IMR-90 (cell line): Measurements from ENCODE around the gene TM7SF3. TPM values are rescaled to one million over a fixed set of nuclear protein-coding genes. Genes with fewer than 3 reads are reported as not detected.

Experiments used
- ATAC-seq: fragments of 200-7000 bp; cut with Tn5 transposase; 2 replicates; pipeline ENCODE4 v1.9.1; 2020; ENCODE audit warnings: low read depth, mild to moderate bottlenecking, moderate library complexity
- BruUV-seq: library from RNA; stranded (reverse); fragments of 400-500 nt; replicated peaks from 2 replicates; lab custom pipeline; 2021; lab: Mats Ljungman, UMichigan
- CTCF ChIA-PET: fragments of 300-600 bp; formaldehyde crosslinking; extraction: SDS; loops from one replicate; lab custom pipeline; 2021; ENCODE audit warnings: antibody characterized with exemption; lab: Yijun Ruan, JAX
- POLR2A ChIA-PET: fragments of 300-600 bp; sonication (Branson Sonifier 250); formaldehyde crosslinking; loops from one replicate; lab custom pipeline; 2022; ENCODE audit warnings: antibody characterized with exemption; ENCODE audit not compliant: unreplicated experiment; lab: Charles Lee
- DNase-seq: peaks from one replicate; pipeline ENCODE4 v3.0.0; 2013
- H2AFZ ChIP-seq: replicated peaks from 2 replicates; pipeline ENCODE3; 2013; ENCODE audit warnings: low read length, mild to moderate bottlenecking; ENCODE audit not compliant: poor library complexity
- H2AK5ac ChIP-seq: 2 replicates; pipeline ENCODE4 v1.6.1; 2013; ENCODE audit warnings: low read depth, low read length, inconsistent platforms
- H2AK9ac ChIP-seq: replicated peaks from 2 replicates; pipeline ENCODE3; 2013; ENCODE audit warnings: mild to moderate bottlenecking, low read depth, low read length, moderate library complexity; ENCODE audit not compliant: poor library complexity
- H2BK120ac ChIP-seq: 2 replicates; pipeline ENCODE4 v1.6.1; 2013; ENCODE audit warnings: low read depth, low read length, inconsistent platforms
- H2BK15ac ChIP-seq: 3 replicates; pipeline ENCODE4 v1.6.1; 2013; ENCODE audit warnings: low read depth, low read length, inconsistent platforms
- H2BK20ac ChIP-seq: 2 replicates; pipeline ENCODE4 v1.6.1; 2013; ENCODE audit warnings: low read depth, mild to moderate bottlenecking, inconsistent platforms, low read length, moderate library complexity
- H2BK5ac ChIP-seq: 2 replicates; pipeline ENCODE4 v1.6.1; 2013; ENCODE audit warnings: mild to moderate bottlenecking, low read depth, low read length, inconsistent platforms; ENCODE audit not compliant: poor library complexity, severe bottlenecking
- H3K14ac ChIP-seq: replicated peaks from 2 replicates; pipeline ENCODE4 v1.6.1; 2013; ENCODE audit warnings: low read depth, low read length, inconsistent platforms
- H3K18ac ChIP-seq: 2 replicates; pipeline ENCODE4 v1.6.1; 2013; ENCODE audit warnings: low read depth, low read length, control low read depth
- H3K23ac ChIP-seq: 2 replicates; pipeline ENCODE4 v1.6.1; 2013; ENCODE audit warnings: low read depth, low read length, inconsistent platforms
- H3K27ac ChIP-seq: 2 replicates; pipeline ENCODE4 v1.5.1; 2013; ENCODE audit warnings: mild to moderate bottlenecking, control low read depth, low read length; ENCODE audit not compliant: insufficient read depth
- H3K27me3 ChIP-seq: 2 replicates; pipeline ENCODE4 v1.6.1; 2013; ENCODE audit warnings: low read length; ENCODE audit not compliant: control insufficient read depth, insufficient read depth
- H3K36me3 ChIP-seq: 2 replicates; pipeline ENCODE4 v1.6.1; 2013; ENCODE audit warnings: low read length, mixed read lengths; ENCODE audit not compliant: control insufficient read depth, insufficient read depth
- H3K4ac ChIP-seq: 2 replicates; pipeline ENCODE4 v1.6.1; 2013; ENCODE audit warnings: low read depth, low read length, inconsistent platforms
- H3K4me1 ChIP-seq: 2 replicates; pipeline ENCODE4 v1.6.1; 2013; ENCODE audit warnings: low read length, mixed read lengths; ENCODE audit not compliant: control insufficient read depth, insufficient read depth
- H3K4me2 ChIP-seq: 2 replicates; pipeline ENCODE4 v1.6.1; 2013; ENCODE audit warnings: low read depth, mild to moderate bottlenecking, control low read depth, low read length, moderate library complexity
- H3K4me3 ChIP-seq: 2 replicates; pipeline ENCODE4 v1.5.1; 2013; ENCODE audit warnings: low read depth, mild to moderate bottlenecking, control low read depth, low read length, moderate library complexity; ENCODE audit not compliant: insufficient read depth
- H3K56ac ChIP-seq: 2 replicates; pipeline ENCODE4 v1.6.1; 2013; ENCODE audit warnings: low read length, inconsistent platforms; ENCODE audit not compliant: insufficient read depth; ENCODE audit errors: extremely low read depth
- H3K79me1 ChIP-seq, 2 experiments: 2 replicates each; pipeline ENCODE4 v1.6.1; 2013; ENCODE audit warnings: low read length in 2 of 2, inconsistent platforms in 1 of 2, low read depth in 1 of 2
- H3K9ac ChIP-seq: 2 replicates; pipeline ENCODE4 v1.6.1; 2013; ENCODE audit warnings: low read depth, low read length, control low read depth
- H3K9me1 ChIP-seq: 2 replicates; pipeline ENCODE4 v1.6.1; 2013; ENCODE audit warnings: low read length, inconsistent platforms; ENCODE audit not compliant: insufficient read depth
- H3K9me3 ChIP-seq: 2 replicates; pipeline ENCODE4 v1.6.1; 2013; ENCODE audit warnings: low read length; ENCODE audit not compliant: control insufficient read depth, insufficient read depth
- H4K20me1 ChIP-seq: 2 replicates; pipeline ENCODE4 v1.6.1; 2013; ENCODE audit warnings: low read length, inconsistent platforms; ENCODE audit not compliant: insufficient read depth
- H4K5ac ChIP-seq: 2 replicates; pipeline ENCODE4 v1.6.1; 2013; ENCODE audit warnings: mild to moderate bottlenecking, low read depth, low read length, control low read depth
- H4K8ac ChIP-seq, 2 experiments: 2 replicates each; pipeline ENCODE4 v1.6.1; 2013; ENCODE audit warnings: low read depth in 2 of 2, low read length in 2 of 2, control low read depth in 1 of 2, inconsistent platforms in 1 of 2
- H4K91ac ChIP-seq: 2 replicates; pipeline ENCODE4 v1.6.1; 2013; ENCODE audit warnings: low read depth, low read length, inconsistent platforms; ENCODE audit not compliant: insufficient read depth
- CHD1 ChIP-seq: IDR thresholded peaks from 2 replicates; pipeline ENCODE4 v1.6.1; 2012; ENCODE audit warnings: low read depth, low read length, improper control_type of control experiment
- CTCF ChIP-seq: conservative IDR thresholded peaks from 2 replicates; pipeline ENCODE4 v1.5.1; 2012; ENCODE audit warnings: mild to moderate bottlenecking, low read depth, low read length, improper control_type of control experiment
- FOS ChIP-seq: fragments of 150-350 bp; IDR thresholded peaks from 2 replicates; pipeline ENCODE4 v1.6.1; 2016; ENCODE audit warnings: low read depth, low read length
- MXI1 ChIP-seq: IDR thresholded peaks from 2 replicates; pipeline ENCODE4 v1.6.1; 2012; ENCODE audit warnings: low read depth, mild to moderate bottlenecking, low read length, moderate library complexity, borderline replicate concordance
- RCOR1 ChIP-seq: IDR thresholded peaks from 2 replicates; pipeline ENCODE4 v1.6.1; 2012; ENCODE audit warnings: mild to moderate bottlenecking, low read length, improper control_type of control experiment; ENCODE audit not compliant: insufficient replicate concordance
- RFX5 ChIP-seq: IDR thresholded peaks from 2 replicates; pipeline ENCODE4 v1.8.0; 2012; ENCODE audit warnings: low read depth, mild to moderate bottlenecking, low read length, moderate library complexity
- SMC3 ChIP-seq: fragments of 150-350 bp; IDR thresholded peaks from 2 replicates; pipeline ENCODE4 v1.6.1; 2016; ENCODE audit warnings: low read depth, mild to moderate bottlenecking, antibody characterized with exemption, low read length, moderate library complexity
- WGBS, 2 experiments: methylation state at CpG; one replicate each; pipeline versions ENCODE4 v1.1.5 to v1.1.7; 2013; ENCODE audit warnings: missing lambda C conversion rate in 2 of 2; ENCODE audit not compliant: insufficient read length in 1 of 2; ENCODE audit errors: extremely low coverage in 2 of 2; 5-methylcytosine and 5-hydroxymethylcytosine counted together
- dilution Hi-C: fragments of 300-500 bp; cut with HindIII; formaldehyde crosslinking; loops from one replicate; pipeline ENCODE4 v1.14.3; 2018; ENCODE audit warnings: low sequenced_read_pairs; ENCODE audit not compliant: unreplicated experiment
- in situ Hi-C: fragments of 300-500 bp; cut with MboI; formaldehyde crosslinking; loops from 3 replicates; pipeline ENCODE4 v1.14.3; 2019; ENCODE audit warnings: low sequenced_read_pairs, inconsistent platforms, mixed read lengths
- intact Hi-C: fragments of 100-400 bp; cut with micrococcal nuclease; formaldehyde crosslinking; loops from 2 replicates; pipeline ENCODE4 v1.10.0; 2022
- polyA plus RNA-seq, 3 experiments: library from polyadenylated mRNA; depleted of rRNA; stranded (reverse); fragments of >200 nt; gene quantifications; 2 replicates each; pipeline ENCODE4 v1.2.3, GENCODE V29; 2012; ENCODE audit warnings: low replicate concordance in 1 of 3
- total RNA-seq: library from RNA; depleted of rRNA; stranded (reverse); fragments of >200 nt; gene quantifications from 2 replicates; pipeline ENCODE4 v1.2.3, GENCODE V29; 2012

Gene TM7SF3
- total and polyA plus RNA-seq, 2 of the 4 experiments (the other 2 are of a cell fraction): 35.3 to 46.6 TPM

GRCh38 chr12:27001663-27002062 lies 12.5 kb downstream of the TM7SF3 start:
- H3K36me3 ChIP-seq: 0 out of 2 replicates have a peak, but pooled peaks cover 3% of the 10 kb centered on the region

More at GRCh38 chr12:27001663-27002062, 12.5 kb downstream of the TM7SF3 start:
- in situ Hi-C loops: no loop called here
- Histone ChIP-seq H3K4ac (no peak overlapping the region), H4K8ac (no peak overlapping the region), H3K79me1 (peaks cover 6 to 22% of the 10 kb centered on the region in 2 experiments), H3K18ac (no peak overlapping the region), H4K5ac (no peak overlapping the region), H2AFZ (no peak overlapping the region), H2AK5ac (no peak overlapping the region), H2BK20ac (no peak overlapping the region), H4K20me1 (no peaks in the 10 kb centered on the region; the same call in 1 of the 2 replicates), H3K27ac (no peak overlapping the region), H3K14ac (no peak overlapping the region), H3K23ac (no peak overlapping the region), H3K9me1 (peaks cover 10% of the 10 kb centered on the region; the same call in 1 of the 2 replicates), H2BK15ac (no peak overlapping the region), H3K4me2 (no peak overlapping the region), H2BK120ac (no peak overlapping the region), H3K4me1 (no peaks in the 10 kb centered on the region), H3K56ac (no peak overlapping the region), H2AK9ac (no peak overlapping the region), H3K27me3 (no peaks in the 10 kb centered on the region), H3K4me3 (no peak overlapping the region), H3K9ac (no peak overlapping the region), H4K91ac (no peak overlapping the region), H2BK5ac (no peak overlapping the region), H3K9me3 (no peaks in the 10 kb centered on the region)
- intact Hi-C loops: loop anchor here (5.0 kb wide), 1 partner anchor 39 kb away; no protein-coding TSS in a partner anchor
- no peak for ATAC-seq
- dilution Hi-C loops: no loop called here
- DNase-seq: no peak
- ChIA-PET CTCF (no interaction called here), POLR2A (no interaction called here)
- BruUV-seq: no TSS peak
- TF ChIP-seq CHD1 (no peak), CTCF (no peak), RFX5 (no peak), MXI1 (no peak), SMC3 (no peak), FOS (no peak), RCOR1 (no peak)
- WGBS, 2 experiments: 100% methylated on average over 1 of the region's 5 CpGs; no CpG with 5 or more reads in 1 of the 2 experiments
